Measurements from ENCODE around the gene SEC11C.
A peak's percentile ranks its signal among the peaks of the same experiment; 100 is the strongest.

Gene SEC11C

GRCh38 chr18:59139615-59140301 lies at the start of gene SEC11C:
Gene SEC11C (plus strand): TSS chr18:59139884. CDS start chr18:59139949, 65 bp downstream.
- peak; percentile 96 for DNase-seq (ENCODE audit: low read depth)
- TF ChIP-seq CTCF (IDR thresholded peaks at IDR 0.05; ENCODE audit: low read depth, low read length) (no peak), MAX (IDR thresholded peaks at IDR 0.05; ENCODE audit: low read depth, low read length) (peak; percentile 94)
- peak within 1 kb of the TSS; percentile 87 for H3K4me3 ChIP-seq (ENCODE audit: low read depth, low read length)

- no peak for TF ChIP-seq CTCF (IDR thresholded peaks at IDR 0.05; ENCODE audit: low read depth, low read length)
- no peak for TF ChIP-seq MYC (IDR thresholded peaks at IDR 0.05; ENCODE audit: low read depth, low read length)
- TF ChIP-seq POLR2A (IDR thresholded peaks at IDR 0.05; ENCODE audit: extremely low read depth, insufficient read length): no peak
- no peak for TF ChIP-seq MAX (IDR thresholded peaks at IDR 0.05; ENCODE audit: low read depth, low read length)
- DNase-seq (ENCODE audit: low read depth): no peak
- H3K4me3 ChIP-seq (ENCODE audit: low read depth, low read length): no peak overlapping the region
Observed at GRCh38 chr18:59090966-59091603, 48.6 kb upstream of the SEC11C start.

- H3K4me3 ChIP-seq (ENCODE audit: low read depth, low read length): no peak overlapping the region
- no peak for DNase-seq (ENCODE audit: low read depth)
- TF ChIP-seq CTCF (IDR thresholded peaks at IDR 0.05; ENCODE audit: low read depth, low read length): no peak
- TF ChIP-seq MAX (IDR thresholded peaks at IDR 0.05; ENCODE audit: low read depth, low read length): no peak
- no peak for TF ChIP-seq POLR2A (IDR thresholded peaks at IDR 0.05; ENCODE audit: extremely low read depth, insufficient read length)
- no peak for TF ChIP-seq MYC (IDR thresholded peaks at IDR 0.05; ENCODE audit: low read depth, low read length)
Observed at GRCh38 chr18:59093668-59094067, 46.0 kb upstream of the SEC11C start.

- no peak for TF ChIP-seq CTCF (IDR thresholded peaks at IDR 0.05; ENCODE audit: low read depth, low read length)
- no peak overlapping the region for H3K4me3 ChIP-seq (ENCODE audit: low read depth, low read length)
- DNase-seq (ENCODE audit: low read depth): no peak
Observed at GRCh38 chr18:59094569-59094968, 45.1 kb upstream of the SEC11C start.

GRCh38 chr18:59096098-59096789 lies 43.4 kb upstream of the SEC11C start:
- no peak for DNase-seq (ENCODE audit: low read depth)
- TF ChIP-seq MAX (IDR thresholded peaks at IDR 0.05; ENCODE audit: low read depth, low read length) (no peak), POLR2A (IDR thresholded peaks at IDR 0.05; ENCODE audit: extremely low read depth, insufficient read length) (no peak), CTCF (IDR thresholded peaks at IDR 0.05; ENCODE audit: low read depth, low read length) (no peak), MYC (IDR thresholded peaks at IDR 0.05; ENCODE audit: low read depth, low read length) (no peak)

More at GRCh38 chr18:59096098-59096789, 43.4 kb upstream of the SEC11C start:
- H3K4me3 ChIP-seq (ENCODE audit: low read depth, low read length): no peak overlapping the region

Data from NB4 (cell line).